WTC11 (cell line): ENCODE results near the gene PMP22. TPM values are rescaled to one million over a fixed set of nuclear protein-coding genes. Genes with fewer than 3 reads are reported as not detected.

Experiments used
- ATAC-seq: fragments of 200-7000 bp; cut with Tn5 transposase; 2 replicates; pipeline ENCODE4 v1.10.0; 2021; ENCODE audit warnings: mild to moderate bottlenecking, moderate library complexity
- CTCF ChIA-PET: fragments of 300-600 bp; sonication (Branson Sonifier 250); formaldehyde crosslinking; loops from one replicate; lab custom pipeline; 2021; ENCODE audit warnings: antibody characterized with exemption; lab: Charles Lee
- POLR2A ChIA-PET: fragments of 350-600 bp; sonication (Branson Sonifier 250); formaldehyde crosslinking; loops from one replicate; lab custom pipeline; 2021; ENCODE audit warnings: antibody characterized with exemption; lab: Charles Lee
- DNase-seq: peaks from one replicate; pipeline ENCODE4 v3.0.0; 2021; ENCODE audit warnings: low spot score
- H3K27ac Mint-ChIP-seq: 2 replicates; pipeline ENCODE4 v1.8.0; 2021; ENCODE audit warnings: mixed read lengths
- H3K27me3 Mint-ChIP-seq: 2 replicates; pipeline ENCODE4 v1.8.0; 2021; ENCODE audit warnings: low read depth, mild to moderate bottlenecking, moderate library complexity, mixed read lengths
- H3K36me3 Mint-ChIP-seq: 2 replicates; pipeline ENCODE4 v1.8.0; 2021; ENCODE audit warnings: mixed read lengths
- H3K4me1 Mint-ChIP-seq: 2 replicates; pipeline ENCODE4 v1.8.0; 2022; ENCODE audit warnings: mixed read lengths
- H3K4me3 Mint-ChIP-seq: 2 replicates; pipeline ENCODE4 v1.8.0; 2021; ENCODE audit warnings: mild to moderate bottlenecking, moderate library complexity, mixed read lengths
- H3K9me3 Mint-ChIP-seq: 2 replicates; pipeline ENCODE4 v1.8.0; 2021; ENCODE audit warnings: mixed read lengths
- FOXK1 ChIP-seq: sonication (generic); formaldehyde crosslinking; IDR thresholded peaks from 2 replicates; pipeline ENCODE4 v1.8.0; 2022; ENCODE audit warnings: mild to moderate bottlenecking, moderate library complexity, missing genetic modification reagents
- GABPB1 ChIP-seq: sonication (generic); formaldehyde crosslinking; IDR thresholded peaks from 2 replicates; pipeline ENCODE4 v1.8.1; 2023; ENCODE audit warnings: mild to moderate bottlenecking, missing genetic modification reagents
- JAZF1 ChIP-seq: fragments of 250-450 bp; sonication (Bioruptor Pico); IDR thresholded peaks from 2 replicates; pipeline ENCODE4 v1.9.0; 2021; ENCODE audit warnings: moderate library complexity, mild to moderate bottlenecking, inconsistent platforms
- NFATC4 ChIP-seq: fragments of 250-450 bp; sonication (Bioruptor Pico); IDR thresholded peaks from 2 replicates; pipeline ENCODE4 v1.9.0; 2021; ENCODE audit warnings: mild to moderate bottlenecking
- NFE2L1 ChIP-seq: sonication (generic); formaldehyde crosslinking; IDR thresholded peaks from 2 replicates; pipeline ENCODE4 v1.8.1; 2023; ENCODE audit warnings: missing genetic modification reagents
- OVOL2 ChIP-seq: fragments of 250-450 bp; sonication (Bioruptor Pico); IDR thresholded peaks from 2 replicates; pipeline ENCODE4 v1.9.0; 2021; ENCODE audit warnings: mild to moderate bottlenecking, borderline replicate concordance
- PRRX2 ChIP-seq: fragments of 250-450 bp; sonication (Bioruptor Pico); IDR thresholded peaks from 2 replicates; pipeline ENCODE4 v1.8.0; 2021; ENCODE audit warnings: mild to moderate bottlenecking
- RELA ChIP-seq: sonication (generic); formaldehyde crosslinking; IDR thresholded peaks from 2 replicates; pipeline ENCODE4 v1.8.1; 2022; ENCODE audit warnings: missing genetic modification reagents, mild to moderate bottlenecking, borderline replicate concordance
- TEAD4 ChIP-seq: sonication (generic); formaldehyde crosslinking; IDR thresholded peaks from 2 replicates; pipeline ENCODE4 v1.8.0; 2022; ENCODE audit warnings: mild to moderate bottlenecking, missing genetic modification reagents
- ZNF138 ChIP-seq: sonication (generic); formaldehyde crosslinking; conservative IDR thresholded peaks from 2 replicates; pipeline ENCODE4 v1.8.1; 2022; ENCODE audit warnings: mild to moderate bottlenecking, moderate library complexity, missing genetic modification reagents
- ZNF232 ChIP-seq: sonication (generic); formaldehyde crosslinking; IDR thresholded peaks from 2 replicates; pipeline ENCODE4 v1.8.0; 2022; ENCODE audit warnings: mild to moderate bottlenecking, missing genetic modification reagents
- ZNF263 ChIP-seq: sonication (generic); formaldehyde crosslinking; IDR thresholded peaks from 2 replicates; pipeline ENCODE4 v1.8.1; 2022; ENCODE audit warnings: low read depth, mild to moderate bottlenecking, moderate library complexity, missing genetic modification reagents
- ZNF317 ChIP-seq: sonication (generic); formaldehyde crosslinking; IDR thresholded peaks from 2 replicates; pipeline ENCODE4 v1.8.1; 2023; ENCODE audit warnings: low read depth, mild to moderate bottlenecking, moderate library complexity, missing genetic modification reagents, borderline replicate concordance
- ZNF396 ChIP-seq: fragments of 250-450 bp; sonication (Bioruptor Pico); IDR thresholded peaks from 2 replicates; pipeline ENCODE4 v1.8.0; 2021; ENCODE audit warnings: mild to moderate bottlenecking, moderate library complexity, borderline replicate concordance
- total RNA-seq: library from RNA; stranded (reverse); gene quantifications from 3 replicates; pipeline ENCODE4 v1.2.3, GENCODE V29; 2021
- TF ChIP-seq, protein P1 (sequence below): fragments of 250-450 bp; sonication (Bioruptor Pico); IDR thresholded peaks from 2 replicates; pipeline ENCODE4 v1.9.0; 2021; ENCODE audit warnings: mild to moderate bottlenecking
- TF ChIP-seq, protein P2 (sequence below): sonication (generic); formaldehyde crosslinking; IDR thresholded peaks from 2 replicates; pipeline ENCODE4 v1.8.1; 2023; ENCODE audit warnings: mild to moderate bottlenecking, missing genetic modification reagents, borderline replicate concordance
- TF ChIP-seq, protein P3 (sequence below): sonication (generic); formaldehyde crosslinking; IDR thresholded peaks from 2 replicates; pipeline ENCODE4 v1.8.1; 2022; ENCODE audit warnings: low read depth, missing genetic modification reagents, borderline replicate concordance
- TF ChIP-seq, protein P4 (sequence below): sonication (generic); formaldehyde crosslinking; IDR thresholded peaks from 2 replicates; pipeline ENCODE4 v1.8.0; 2022; ENCODE audit warnings: mild to moderate bottlenecking, missing genetic modification reagents
- TF ChIP-seq, protein P5 (sequence below): fragments of 200-600 bp; IDR thresholded peaks from 2 replicates; pipeline ENCODE4 v1.8.0; 2022; ENCODE audit warnings: antibody characterized with exemption
- TF ChIP-seq, protein P6 (sequence below): sonication (generic); formaldehyde crosslinking; IDR thresholded peaks from 2 replicates; pipeline ENCODE4 v1.8.1; 2022; ENCODE audit warnings: low read depth, mild to moderate bottlenecking, moderate library complexity, missing genetic modification reagents, borderline replicate concordance
- TF ChIP-seq, protein P7 (sequence below): sonication (generic); formaldehyde crosslinking; IDR thresholded peaks from 2 replicates; pipeline ENCODE4 v1.8.1; 2023; ENCODE audit warnings: mild to moderate bottlenecking, missing genetic modification reagents, moderate library complexity

The PMP22 gene
- total RNA-seq, 1 experiment from 2014 or later = 3.0 TPM

DNA sequence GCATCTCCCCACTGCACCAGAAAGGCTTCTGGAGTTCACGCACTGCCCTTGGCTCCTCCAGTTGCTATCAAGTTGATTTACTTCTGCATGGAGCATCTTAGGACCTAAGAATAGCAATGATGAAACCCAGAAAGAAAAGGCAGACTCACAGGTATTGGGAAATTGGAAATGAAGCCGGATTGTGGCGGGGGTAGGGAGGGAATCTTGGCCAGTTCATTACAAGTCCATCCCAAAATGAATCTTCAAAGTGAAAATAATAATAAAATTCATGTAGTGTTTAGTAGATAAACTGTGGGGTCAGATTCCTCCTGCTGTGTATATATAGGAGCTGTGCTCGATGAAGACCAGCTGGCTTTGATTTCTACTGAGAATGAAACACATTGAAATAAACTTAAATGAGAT, 42.6 kb upstream of the PMP22 start:
- DNase-seq (no peak), ATAC-seq (no peak)
- H3K27me3 Mint-ChIP-seq = no peaks in the 10 kb centered on the region
- TF ChIP-seq, protein P1, sequence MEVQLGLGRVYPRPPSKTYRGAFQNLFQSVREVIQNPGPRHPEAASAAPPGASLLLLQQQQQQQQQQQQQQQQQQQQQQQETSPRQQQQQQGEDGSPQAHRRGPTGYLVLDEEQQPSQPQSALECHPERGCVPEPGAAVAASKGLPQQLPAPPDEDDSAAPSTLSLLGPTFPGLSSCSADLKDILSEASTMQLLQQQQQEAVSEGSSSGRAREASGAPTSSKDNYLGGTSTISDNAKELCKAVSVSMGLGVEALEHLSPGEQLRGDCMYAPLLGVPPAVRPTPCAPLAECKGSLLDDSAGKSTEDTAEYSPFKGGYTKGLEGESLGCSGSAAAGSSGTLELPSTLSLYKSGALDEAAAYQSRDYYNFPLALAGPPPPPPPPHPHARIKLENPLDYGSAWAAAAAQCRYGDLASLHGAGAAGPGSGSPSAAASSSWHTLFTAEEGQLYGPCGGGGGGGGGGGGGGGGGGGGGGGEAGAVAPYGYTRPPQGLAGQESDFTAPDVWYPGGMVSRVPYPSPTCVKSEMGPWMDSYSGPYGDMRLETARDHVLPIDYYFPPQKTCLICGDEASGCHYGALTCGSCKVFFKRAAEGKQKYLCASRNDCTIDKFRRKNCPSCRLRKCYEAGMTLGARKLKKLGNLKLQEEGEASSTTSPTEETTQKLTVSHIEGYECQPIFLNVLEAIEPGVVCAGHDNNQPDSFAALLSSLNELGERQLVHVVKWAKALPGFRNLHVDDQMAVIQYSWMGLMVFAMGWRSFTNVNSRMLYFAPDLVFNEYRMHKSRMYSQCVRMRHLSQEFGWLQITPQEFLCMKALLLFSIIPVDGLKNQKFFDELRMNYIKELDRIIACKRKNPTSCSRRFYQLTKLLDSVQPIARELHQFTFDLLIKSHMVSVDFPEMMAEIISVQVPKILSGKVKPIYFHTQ (CRISPR knock-in tag) = no peak
- TF ChIP-seq ZNF263 (CRISPR knock-in tag) (no peak), JAZF1 (CRISPR knock-in tag) (no peak), GABPB1 (CRISPR knock-in tag) (no peak), NFATC4 (CRISPR knock-in tag) (no peak), ZNF232 (CRISPR knock-in tag) (no peak), RELA (CRISPR knock-in tag) (no peak), FOXK1 (CRISPR knock-in tag) (no peak), ZNF138 (CRISPR knock-in tag) (no peak), OVOL2 (CRISPR knock-in tag) (no peak), ZNF396 (CRISPR knock-in tag) (no peak)
- TF ChIP-seq, protein P2, sequence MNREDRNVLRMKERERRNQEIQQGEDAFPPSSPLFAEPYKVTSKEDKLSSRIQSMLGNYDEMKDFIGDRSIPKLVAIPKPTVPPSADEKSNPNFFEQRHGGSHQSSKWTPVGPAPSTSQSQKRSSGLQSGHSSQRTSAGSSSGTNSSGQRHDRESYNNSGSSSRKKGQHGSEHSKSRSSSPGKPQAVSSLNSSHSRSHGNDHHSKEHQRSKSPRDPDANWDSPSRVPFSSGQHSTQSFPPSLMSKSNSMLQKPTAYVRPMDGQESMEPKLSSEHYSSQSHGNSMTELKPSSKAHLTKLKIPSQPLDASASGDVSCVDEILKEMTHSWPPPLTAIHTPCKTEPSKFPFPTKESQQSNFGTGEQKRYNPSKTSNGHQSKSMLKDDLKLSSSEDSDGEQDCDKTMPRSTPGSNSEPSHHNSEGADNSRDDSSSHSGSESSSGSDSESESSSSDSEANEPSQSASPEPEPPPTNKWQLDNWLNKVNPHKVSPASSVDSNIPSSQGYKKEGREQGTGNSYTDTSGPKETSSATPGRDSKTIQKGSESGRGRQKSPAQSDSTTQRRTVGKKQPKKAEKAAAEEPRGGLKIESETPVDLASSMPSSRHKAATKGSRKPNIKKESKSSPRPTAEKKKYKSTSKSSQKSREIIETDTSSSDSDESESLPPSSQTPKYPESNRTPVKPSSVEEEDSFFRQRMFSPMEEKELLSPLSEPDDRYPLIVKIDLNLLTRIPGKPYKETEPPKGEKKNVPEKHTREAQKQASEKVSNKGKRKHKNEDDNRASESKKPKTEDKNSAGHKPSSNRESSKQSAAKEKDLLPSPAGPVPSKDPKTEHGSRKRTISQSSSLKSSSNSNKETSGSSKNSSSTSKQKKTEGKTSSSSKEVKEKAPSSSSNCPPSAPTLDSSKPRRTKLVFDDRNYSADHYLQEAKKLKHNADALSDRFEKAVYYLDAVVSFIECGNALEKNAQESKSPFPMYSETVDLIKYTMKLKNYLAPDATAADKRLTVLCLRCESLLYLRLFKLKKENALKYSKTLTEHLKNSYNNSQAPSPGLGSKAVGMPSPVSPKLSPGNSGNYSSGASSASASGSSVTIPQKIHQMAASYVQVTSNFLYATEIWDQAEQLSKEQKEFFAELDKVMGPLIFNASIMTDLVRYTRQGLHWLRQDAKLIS (CRISPR knock-in tag) = no peak
- TF ChIP-seq, protein P3, sequence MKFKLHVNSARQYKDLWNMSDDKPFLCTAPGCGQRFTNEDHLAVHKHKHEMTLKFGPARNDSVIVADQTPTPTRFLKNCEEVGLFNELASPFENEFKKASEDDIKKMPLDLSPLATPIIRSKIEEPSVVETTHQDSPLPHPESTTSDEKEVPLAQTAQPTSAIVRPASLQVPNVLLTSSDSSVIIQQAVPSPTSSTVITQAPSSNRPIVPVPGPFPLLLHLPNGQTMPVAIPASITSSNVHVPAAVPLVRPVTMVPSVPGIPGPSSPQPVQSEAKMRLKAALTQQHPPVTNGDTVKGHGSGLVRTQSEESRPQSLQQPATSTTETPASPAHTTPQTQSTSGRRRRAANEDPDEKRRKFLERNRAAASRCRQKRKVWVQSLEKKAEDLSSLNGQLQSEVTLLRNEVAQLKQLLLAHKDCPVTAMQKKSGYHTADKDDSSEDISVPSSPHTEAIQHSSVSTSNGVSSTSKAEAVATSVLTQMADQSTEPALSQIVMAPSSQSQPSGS = no peak
- TF ChIP-seq, protein P4, sequence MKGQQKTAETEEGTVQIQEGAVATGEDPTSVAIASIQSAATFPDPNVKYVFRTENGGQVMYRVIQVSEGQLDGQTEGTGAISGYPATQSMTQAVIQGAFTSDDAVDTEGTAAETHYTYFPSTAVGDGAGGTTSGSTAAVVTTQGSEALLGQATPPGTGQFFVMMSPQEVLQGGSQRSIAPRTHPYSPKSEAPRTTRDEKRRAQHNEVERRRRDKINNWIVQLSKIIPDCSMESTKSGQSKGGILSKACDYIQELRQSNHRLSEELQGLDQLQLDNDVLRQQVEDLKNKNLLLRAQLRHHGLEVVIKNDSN (CRISPR knock-in tag) = no peak
- TF ChIP-seq, protein P5, sequence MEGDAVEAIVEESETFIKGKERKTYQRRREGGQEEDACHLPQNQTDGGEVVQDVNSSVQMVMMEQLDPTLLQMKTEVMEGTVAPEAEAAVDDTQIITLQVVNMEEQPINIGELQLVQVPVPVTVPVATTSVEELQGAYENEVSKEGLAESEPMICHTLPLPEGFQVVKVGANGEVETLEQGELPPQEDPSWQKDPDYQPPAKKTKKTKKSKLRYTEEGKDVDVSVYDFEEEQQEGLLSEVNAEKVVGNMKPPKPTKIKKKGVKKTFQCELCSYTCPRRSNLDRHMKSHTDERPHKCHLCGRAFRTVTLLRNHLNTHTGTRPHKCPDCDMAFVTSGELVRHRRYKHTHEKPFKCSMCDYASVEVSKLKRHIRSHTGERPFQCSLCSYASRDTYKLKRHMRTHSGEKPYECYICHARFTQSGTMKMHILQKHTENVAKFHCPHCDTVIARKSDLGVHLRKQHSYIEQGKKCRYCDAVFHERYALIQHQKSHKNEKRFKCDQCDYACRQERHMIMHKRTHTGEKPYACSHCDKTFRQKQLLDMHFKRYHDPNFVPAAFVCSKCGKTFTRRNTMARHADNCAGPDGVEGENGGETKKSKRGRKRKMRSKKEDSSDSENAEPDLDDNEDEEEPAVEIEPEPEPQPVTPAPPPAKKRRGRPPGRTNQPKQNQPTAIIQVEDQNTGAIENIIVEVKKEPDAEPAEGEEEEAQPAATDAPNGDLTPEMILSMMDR = no peak
- H3K27ac Mint-ChIP-seq = no peak overlapping the region
- POLR2A ChIA-PET = no interaction called here
- CTCF ChIA-PET = interaction anchor here (1.3 kb wide), 1 partner anchor 195 kb away, joined by 3 read pairs; no protein-coding TSS in a partner anchor
- no peak overlapping the region for H3K4me3 Mint-ChIP-seq
- no peaks in the 10 kb centered on the region for H3K36me3 Mint-ChIP-seq
- no peaks in the 10 kb centered on the region for H3K9me3 Mint-ChIP-seq
- H3K4me1 Mint-ChIP-seq = peaks cover 2% of the 10 kb centered on the region; the same call in 1 of the 2 replicates

DNA sequence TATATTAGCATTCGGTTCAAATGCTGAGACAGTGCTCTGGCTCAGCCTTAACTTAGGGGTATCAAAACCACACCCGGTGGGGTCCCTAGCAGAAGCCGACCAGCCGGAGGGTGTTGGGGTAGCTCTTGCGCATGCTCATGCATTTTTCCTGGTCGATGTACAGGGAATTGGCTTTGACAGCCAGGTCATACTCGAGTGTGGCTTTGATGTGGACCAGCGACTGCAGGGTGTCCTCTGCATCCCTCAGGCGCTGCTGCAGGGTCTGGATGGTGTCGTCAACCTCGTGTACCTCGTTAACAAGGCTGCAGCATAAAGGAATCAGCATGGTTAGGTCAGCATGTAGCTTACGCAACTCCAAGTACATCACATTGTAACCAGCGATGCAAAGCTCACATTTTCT, 38.7 kb upstream of the PMP22 start:
- no peak overlapping the region for H3K4me3 Mint-ChIP-seq
- TF ChIP-seq NFE2L1 (CRISPR knock-in tag) (no peak), ZNF317 (no peak), RELA (CRISPR knock-in tag) (no peak), PRRX2 (CRISPR knock-in tag) (no peak), TEAD4 (CRISPR knock-in tag) (no peak)
- TF ChIP-seq, protein P6, sequence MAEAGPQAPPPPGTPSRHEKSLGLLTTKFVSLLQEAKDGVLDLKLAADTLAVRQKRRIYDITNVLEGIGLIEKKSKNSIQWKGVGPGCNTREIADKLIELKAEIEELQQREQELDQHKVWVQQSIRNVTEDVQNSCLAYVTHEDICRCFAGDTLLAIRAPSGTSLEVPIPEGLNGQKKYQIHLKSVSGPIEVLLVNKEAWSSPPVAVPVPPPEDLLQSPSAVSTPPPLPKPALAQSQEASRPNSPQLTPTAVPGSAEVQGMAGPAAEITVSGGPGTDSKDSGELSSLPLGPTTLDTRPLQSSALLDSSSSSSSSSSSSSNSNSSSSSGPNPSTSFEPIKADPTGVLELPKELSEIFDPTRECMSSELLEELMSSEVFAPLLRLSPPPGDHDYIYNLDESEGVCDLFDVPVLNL (CRISPR knock-in tag) = no peak
- TF ChIP-seq, protein P7, sequence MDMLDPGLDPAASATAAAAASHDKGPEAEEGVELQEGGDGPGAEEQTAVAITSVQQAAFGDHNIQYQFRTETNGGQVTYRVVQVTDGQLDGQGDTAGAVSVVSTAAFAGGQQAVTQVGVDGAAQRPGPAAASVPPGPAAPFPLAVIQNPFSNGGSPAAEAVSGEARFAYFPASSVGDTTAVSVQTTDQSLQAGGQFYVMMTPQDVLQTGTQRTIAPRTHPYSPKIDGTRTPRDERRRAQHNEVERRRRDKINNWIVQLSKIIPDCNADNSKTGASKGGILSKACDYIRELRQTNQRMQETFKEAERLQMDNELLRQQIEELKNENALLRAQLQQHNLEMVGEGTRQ (CRISPR knock-in tag) = no peak
- no peak overlapping the region for H3K27ac Mint-ChIP-seq
- ChIA-PET POLR2A (no interaction called here), CTCF (interaction anchor here (1.2 to 1.5 kb wide), 2 partner anchors 56 to 199 kb away, joined by 3 to 4 read pairs; no protein-coding TSS in a partner anchor)
- ATAC-seq (no peak), DNase-seq (no peak)
- peaks cover 2% of the 10 kb centered on the region; the same call in 1 of the 2 replicates for H3K4me1 Mint-ChIP-seq
- no peaks in the 10 kb centered on the region for H3K36me3 Mint-ChIP-seq
- H3K9me3 Mint-ChIP-seq = no peaks in the 10 kb centered on the region
- no peaks in the 10 kb centered on the region for H3K27me3 Mint-ChIP-seq
